NCI-H2107 (cell line): Measurements from ENCODE around the gene TMEM184A.

Experiments used
- DNase-seq: peaks from one replicate; lab custom pipeline; 2025; lab: John Stamatoyannopoulos, UW

The TMEM184A gene

GRCh38 chr7:1550846-1551155 is 5.2 kb downstream of the TMEM184A start:
- DNase-seq: no peak

- no peak for DNase-seq
Measured at GRCh38 chr7:1550005-1550845, 5.8 kb downstream of the TMEM184A start.

- no peak for DNase-seq
Measured at GRCh38 chr7:1549357-1550004, 6.5 kb downstream of the TMEM184A start.

DNA sequence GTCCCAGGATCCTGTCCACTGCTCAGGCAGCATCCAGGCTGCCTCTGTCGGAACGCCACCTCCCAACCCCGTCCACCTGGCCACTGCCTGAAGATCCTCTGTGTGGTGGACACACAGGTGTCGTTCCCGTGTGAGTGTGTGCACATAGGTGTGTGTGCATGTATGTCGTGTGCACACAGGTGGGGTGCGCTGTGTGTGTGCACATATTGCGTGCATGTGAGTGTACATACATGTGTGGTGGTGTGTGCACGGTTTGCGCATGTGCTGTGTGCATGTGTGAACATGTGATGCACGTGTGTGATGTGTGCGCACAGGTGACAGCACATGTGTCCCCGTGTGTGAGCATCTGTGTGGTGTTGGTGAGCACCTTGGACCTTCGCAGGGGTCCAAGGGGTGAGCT is 7.1 kb downstream of the TMEM184A start:
- no peak for DNase-seq

- DNase-seq: no peak
Measured at GRCh38 chr7:1548438-1548831, 7.6 kb downstream of the TMEM184A start.

GRCh38 chr7:1547777-1548437 is 8.1 kb downstream of the TMEM184A start:
- DNase-seq: no peak

DNA sequence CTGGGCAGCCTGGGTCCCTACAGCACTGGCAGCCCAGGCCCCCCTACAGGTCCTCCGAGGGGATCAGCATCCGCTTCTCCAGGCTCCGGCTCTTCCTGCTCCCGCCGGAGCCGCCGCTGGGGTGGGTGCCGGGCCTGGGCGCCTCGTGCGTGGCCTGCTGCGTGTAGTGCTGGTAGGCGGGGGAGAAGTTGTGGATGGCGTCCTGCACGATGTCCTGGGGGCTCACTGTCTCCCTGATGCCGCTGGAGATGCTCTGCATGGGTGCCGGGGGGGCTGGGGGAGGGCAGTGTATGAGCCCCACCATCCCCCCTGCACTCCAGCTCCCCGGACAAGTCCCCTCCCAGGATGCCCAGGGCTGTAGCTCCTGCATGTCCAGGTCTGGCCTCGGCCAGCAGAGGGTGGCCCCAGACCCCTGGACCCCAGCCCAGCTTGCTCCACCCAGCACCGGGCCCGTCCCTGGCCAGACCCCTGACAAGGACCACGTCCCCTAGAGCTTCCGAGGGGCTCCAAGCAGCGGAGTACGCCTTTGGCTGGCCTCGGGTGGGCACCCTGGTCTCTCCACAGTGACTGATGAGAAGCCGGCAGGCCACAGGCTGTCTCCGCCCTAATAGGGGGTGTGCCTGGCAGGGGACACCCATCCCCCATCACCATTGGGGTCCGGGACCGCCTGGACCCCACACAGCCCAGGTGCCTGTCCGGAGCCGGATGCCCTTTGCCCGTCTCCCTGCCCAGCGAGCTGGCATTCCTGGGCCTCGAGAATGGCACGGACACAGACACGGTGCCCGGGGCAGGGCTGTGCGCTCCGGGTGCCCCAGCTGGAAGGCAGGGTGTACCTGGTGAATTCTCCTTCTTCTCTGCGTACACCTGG is 8.9 kb downstream of the TMEM184A start:
- no peak for DNase-seq

DNA sequence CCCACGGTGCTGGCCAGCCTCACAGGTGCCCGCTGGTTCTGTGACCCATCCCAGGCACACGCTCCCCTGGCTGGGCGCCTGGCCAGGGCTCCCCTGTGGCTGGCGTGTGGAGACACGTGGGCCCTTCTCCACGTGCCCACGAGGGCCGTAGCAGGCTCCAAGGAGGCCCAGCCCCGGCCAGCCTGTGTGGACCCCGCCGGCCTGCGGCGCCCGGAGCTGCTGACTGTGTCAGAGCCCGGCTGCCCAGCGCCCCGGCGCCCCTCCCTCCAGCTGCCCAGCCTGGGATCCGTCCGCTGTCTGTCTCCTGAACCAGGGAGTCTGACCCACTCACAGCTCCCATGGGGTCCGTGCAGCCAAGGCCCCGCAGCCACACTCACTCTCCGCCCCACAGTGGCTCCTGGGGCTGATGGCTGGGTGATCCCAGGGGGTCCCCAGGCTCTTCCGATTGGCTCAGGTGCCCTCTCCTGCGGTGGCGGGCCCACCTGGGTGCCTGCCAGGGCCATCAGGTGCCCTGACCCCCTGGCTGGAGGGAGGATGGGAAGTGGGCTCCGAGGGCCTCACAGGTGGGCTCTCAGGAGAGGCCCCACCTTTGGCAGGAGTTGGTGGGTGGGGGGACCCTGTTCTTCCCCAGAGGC is 9.6 kb downstream of the TMEM184A start:
- DNase-seq: no peak

- no peak for DNase-seq
Measured at GRCh38 chr7:1545417-1546246, 10.4 kb downstream of the TMEM184A start.

DNA sequence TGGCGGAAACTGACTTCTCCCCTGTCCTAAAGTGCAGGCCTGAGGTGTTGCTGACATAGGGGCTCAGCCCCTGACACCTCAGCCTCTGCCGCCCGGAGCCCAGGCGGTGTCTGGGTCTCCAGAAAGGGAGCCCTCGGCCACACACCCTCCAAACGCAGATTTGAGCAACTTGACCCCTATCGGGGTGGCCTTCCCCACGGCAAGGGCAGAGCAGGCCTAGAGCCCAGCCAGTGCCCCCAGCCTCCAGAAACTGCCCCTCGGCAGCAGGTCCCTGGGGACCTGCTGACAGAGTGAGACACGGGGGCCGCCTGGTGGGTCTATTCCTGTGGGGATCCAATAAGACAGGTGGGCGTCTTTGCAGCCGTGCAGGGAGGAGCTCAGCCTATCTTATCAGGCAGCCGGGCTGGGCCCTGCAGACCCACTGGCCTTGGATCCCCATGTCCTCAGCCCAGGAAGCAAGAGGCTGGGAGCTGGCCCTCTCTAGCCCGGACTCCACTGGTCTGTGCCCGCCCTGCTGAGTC is 11.0 kb downstream of the TMEM184A start:
- DNase-seq: no peak

GRCh38 chr7:1544178-1544895 is 11.7 kb downstream of the TMEM184A start:
- no peak for DNase-seq

DNA sequence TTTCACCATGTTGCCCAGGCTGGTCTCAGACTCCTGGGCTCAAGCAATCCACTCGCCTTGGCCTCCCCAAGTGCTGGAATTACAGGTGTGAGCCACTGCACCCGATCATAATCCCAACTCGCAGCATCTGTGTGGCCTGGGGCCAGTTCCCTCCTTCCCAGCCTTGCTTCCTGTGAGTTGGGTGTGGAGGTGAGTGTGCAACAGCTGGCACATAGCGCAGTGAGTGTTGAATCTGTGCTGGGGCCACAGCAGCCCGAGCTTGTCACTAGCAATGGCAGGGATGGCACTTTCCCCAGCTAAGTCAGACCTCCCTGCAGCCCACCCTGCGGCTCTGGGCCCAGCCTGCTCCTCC is 12.2 kb downstream of the TMEM184A start:
- no peak for DNase-seq

- no peak for DNase-seq
Measured at GRCh38 chr7:1542841-1543747, 12.9 kb downstream of the TMEM184A start.

DNA sequence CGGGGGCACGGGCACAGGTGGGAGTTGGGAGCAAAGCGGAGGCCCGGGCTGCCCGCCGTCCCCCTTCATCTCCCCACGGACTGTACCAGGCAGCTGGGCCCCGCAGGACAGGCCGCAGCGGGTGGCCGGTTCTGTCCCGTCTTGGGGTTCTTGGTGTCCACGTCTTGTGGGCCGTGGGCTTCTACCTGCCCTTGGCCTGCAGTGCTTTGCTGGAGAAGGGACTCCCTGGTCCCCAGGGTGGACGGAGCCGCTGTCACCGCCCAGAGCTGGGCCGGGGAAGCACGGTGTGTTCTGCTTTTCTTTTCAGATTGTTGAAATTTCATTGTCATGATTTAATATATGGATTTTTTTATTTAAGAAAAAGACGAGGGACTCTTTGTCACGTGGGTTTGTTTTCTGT is 13.7 kb downstream of the TMEM184A start:
- no peak for DNase-seq

DNA sequence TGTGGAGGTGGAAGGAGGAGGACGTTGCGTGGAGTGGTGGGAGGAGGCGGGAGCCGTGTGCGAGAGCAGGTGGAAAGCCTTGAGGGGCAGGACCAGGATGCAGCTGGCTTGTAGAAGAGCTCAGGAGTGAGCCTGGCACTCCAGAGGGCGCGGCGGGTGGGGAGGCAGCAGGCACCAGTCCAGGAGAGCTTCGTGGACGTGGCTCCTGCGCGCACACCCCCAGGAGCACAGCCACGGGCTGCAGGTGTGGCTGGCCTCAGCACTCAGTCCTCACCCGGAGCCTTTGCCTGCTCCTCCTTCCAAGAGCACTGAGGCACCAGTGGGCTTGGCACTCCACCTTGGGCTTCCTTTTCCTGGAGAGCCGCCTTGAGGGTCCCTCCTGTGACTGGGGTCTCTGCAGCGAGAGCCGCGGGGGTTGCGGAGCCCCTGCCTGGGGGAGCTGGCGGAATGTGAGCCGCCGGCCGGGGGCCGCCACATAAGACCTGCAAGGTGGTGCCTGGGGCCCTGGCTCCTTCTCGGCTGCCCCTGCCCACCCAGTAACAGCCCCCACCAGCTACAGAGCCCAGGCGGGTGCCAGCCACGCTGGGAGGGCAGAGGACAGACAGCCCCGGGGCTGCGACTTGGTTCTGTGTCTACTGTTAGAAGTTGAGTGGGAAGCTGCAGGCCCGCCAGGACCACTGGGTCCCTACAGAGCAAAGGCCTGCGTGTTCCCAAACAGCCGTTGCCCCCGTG is 14.4 kb downstream of the TMEM184A start:
- DNase-seq: no peak

- DNase-seq: no peak
Measured at GRCh38 chr7:1540776-1541271, 15.2 kb downstream of the TMEM184A start.

- no peak for DNase-seq
Measured at GRCh38 chr7:1539882-1540775, 15.9 kb downstream of the TMEM184A start.
